GM11168 (cell line): ENCODE measurements around the gene TPRX1.

ENCODE experiments used
- in situ Hi-C: fragments of 300-500 bp; cut with MboI; formaldehyde crosslinking; loops from one replicate; pipeline ENCODE4 v1.12.0; 2022; ENCODE audit warnings: low sequenced_read_pairs; ENCODE audit not compliant: unreplicated experiment

TPRX1 gene

DNA sequence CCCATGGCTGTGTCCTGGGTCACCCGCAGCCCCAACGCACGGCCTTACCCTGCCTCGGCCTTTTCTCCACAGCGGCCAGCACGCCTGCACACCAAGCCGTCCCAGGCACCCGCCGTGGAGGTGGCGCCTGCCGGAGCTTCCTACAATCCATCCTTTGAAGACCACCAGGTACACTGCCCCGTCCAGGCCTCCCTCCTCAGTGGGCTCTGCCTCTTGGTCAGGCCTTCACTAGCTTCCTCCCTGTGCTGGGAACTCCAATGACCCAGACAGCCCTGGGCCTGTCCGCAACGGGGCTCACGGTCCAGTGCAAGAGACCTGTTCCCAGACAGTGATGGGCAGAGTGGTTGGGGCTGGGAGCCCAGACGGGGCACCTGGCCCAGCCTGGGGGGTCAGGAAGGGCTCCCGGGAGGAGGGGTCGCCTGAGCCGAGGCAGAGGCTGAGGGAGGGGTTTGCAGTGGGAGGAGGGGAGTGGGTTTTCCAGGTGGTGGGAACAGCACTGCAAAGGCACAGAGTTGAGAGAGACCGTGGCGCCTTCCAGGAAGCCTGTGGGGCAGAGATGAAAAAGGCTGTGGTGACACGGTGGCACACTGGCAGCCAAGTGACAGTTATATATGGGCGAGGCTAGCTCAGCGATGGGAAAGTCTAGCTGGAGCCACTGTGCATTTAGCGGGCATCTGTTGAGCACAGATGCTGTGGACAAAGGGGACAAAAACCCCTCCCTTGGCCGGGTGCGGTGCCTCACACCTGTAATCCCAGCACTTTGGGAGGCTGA lies 51.7 kb downstream of the TPRX1 start:
- in situ Hi-C loops, result no loop called here
